ENCODE measurements around the gene TET3. TPM values are rescaled to one million over a fixed set of nuclear protein-coding genes. Genes with fewer than 3 reads are reported as not detected.
A peak's percentile ranks its signal among the peaks of the same experiment; 100 is the strongest.

The TET3 gene
- total and polyA plus RNA-seq, 9 of the 15 experiments (the other 6 are each of a cell fraction or from before 2014, with no cell fraction given) = 0.35 to 16.3 (median 5.5) TPM

GRCh38 chr2:73987109-73987947 lies 2.6 kb downstream of the TET3 start:
- H3K27ac ChIP-seq (ENCODE audit: extremely low read depth, low read depth, low read length) = no peak overlapping the region; the same call in 2 of the 3 replicates
- peaks cover 24% of the 10 kb centered on the region; the same call in 1 of the 2 replicates for H4K20me1 ChIP-seq (replicated peaks; ENCODE audit: control insufficient read depth, insufficient read depth, low read length)
- H3K79me2 ChIP-seq (ENCODE audit: control insufficient read depth, insufficient read depth, low read length) = peaks cover 67% of the 10 kb centered on the region
- CTCF ChIA-PET (ENCODE audit: low intra/inter-chr PET ratio) = interaction anchor here (0.7 to 1.1 kb wide), 6 partner anchors 11 to 166 kb away, joined by 3 to 4 read pairs (median 4); no protein-coding TSS in a partner anchor
- no peaks in the 10 kb centered on the region for H3K9me3 ChIP-seq (replicated peaks; ENCODE audit: control insufficient read depth, insufficient read depth, low read depth, low read length)
- BruUV-seq (replicated peaks) = no TSS peak
- DNase-seq (ENCODE audit: extremely low read depth in 1 of 4, low spot score in 3 of 4) = peak in 2 of 4 experiments; percentile 67 to 78
- H3K27me3 ChIP-seq (ENCODE audit: control insufficient read depth in 2 of 2, insufficient read depth in 2 of 2, low read length in 2 of 2) = no peaks in the 10 kb centered on the region
- intact Hi-C loops (cut with micrococcal nuclease) (loop anchor here (1.0 to 10.0 kb wide), 3 partner anchors 66 to 163 kb away; partner anchors contain the start of gene STAMBP), in situ Hi-C loops (cut with MboI) (no loop called here)
- peaks cover 48 to 49% of the 10 kb centered on the region in 2 experiments for H3K4me1 ChIP-seq (replicated peaks in 1 of 2; ENCODE audit: control insufficient read depth in 2 of 2, insufficient read depth in 2 of 2, low read length in 2 of 2)
- no peak for FAIRE-seq
- H3K4me2 ChIP-seq (ENCODE audit: insufficient read depth, low read length) = peak overlapping the region; percentile 79
- peaks cover 44% of the 10 kb centered on the region for H3K36me3 ChIP-seq (ENCODE audit: control insufficient read depth, insufficient read depth, low read length)
- peak overlapping the region; percentile 38 for H3K4me3 ChIP-seq
- H3K9ac ChIP-seq (ENCODE audit: insufficient read depth in 1 of 2, low read depth in 2 of 2, low read length in 2 of 2) = peak overlapping the region; percentile 64 to 95
- POLR2A ChIA-PET = interaction anchor here (0.7 to 4.9 kb wide), 15 partner anchors 10 to 191 kb away, joined by 3 to 23 read pairs (median 4); partner anchors contain the start of genes DGUOK and MOB1A
- H2AFZ ChIP-seq (ENCODE audit: low read depth, low read length) = peak overlapping the region; percentile 43
- peak; percentile 84 for ATAC-seq
- H3K9me1 ChIP-seq (ENCODE audit: control insufficient read depth, insufficient read depth, low read length) = peaks cover 6% of the 10 kb centered on the region
- 8% methylated on average over 24 of the region's 24 CpGs for WGBS (ENCODE audit: insufficient coverage, low coverage, missing lambda C conversion rate)
- peak; percentile 87 for TF ChIP-seq ARID2 (IDR thresholded peaks at IDR 0.05)
- TF ChIP-seq SMC3 (conservative IDR thresholded peaks at IDR 0.05; ENCODE audit: insufficient read depth, low read depth, low read length) = 0 out of 2 replicates have a peak, but pooled peaks have one; percentile 34
- no peak for TF ChIP-seq HMG20A (CRISPR knock-in tag; conservative IDR thresholded peaks at IDR 0.05)
- TF ChIP-seq ZNF263 (CRISPR knock-in tag; IDR thresholded peaks at IDR 0.05; ENCODE audit: borderline replicate concordance) = 0 out of 2 replicates have a peak, but pooled peaks have one; percentile 4
- TF ChIP-seq SMARCA4 (IDR thresholded peaks at IDR 0.05) = no peak
- no peak for TF ChIP-seq ETV1 (tag; conservative IDR thresholded peaks at IDR 0.05; ENCODE audit: low read depth)
- TF ChIP-seq PKNOX1 (IDR thresholded peaks at IDR 0.05) = peak; percentile 45
- no peak for TF ChIP-seq SREBF2 (CRISPR knock-in tag; IDR thresholded peaks at IDR 0.05)
- no peak for TF ChIP-seq NFIX (CRISPR knock-in tag; IDR thresholded peaks at IDR 0.05; ENCODE audit: low read depth)
- peak; percentile 26; the same call in 1 of the 2 replicates for TF ChIP-seq ZBTB7A (IDR thresholded peaks at IDR 0.05; ENCODE audit: borderline replicate concordance, control insufficient read depth, low read depth, low read length)
- TF ChIP-seq ASH1L (IDR thresholded peaks at IDR 0.05; ENCODE audit: borderline replicate concordance, low read depth, partially characterized antibody) = no peak
- no peak for TF ChIP-seq ZNF347 (CRISPR knock-in tag; IDR thresholded peaks at IDR 0.05; ENCODE audit: low read depth)
- no peak for TF ChIP-seq POLR2H (tag; IDR thresholded peaks at IDR 0.05; ENCODE audit: low read depth)
- 0 out of 2 replicates have a peak, but pooled peaks have one; percentile 18 for TF ChIP-seq L3MBTL2 (IDR thresholded peaks at IDR 0.05)
- no peak for TF ChIP-seq VEZF1 (CRISPR knock-in tag; IDR thresholded peaks at IDR 0.05)
- no peak for TF ChIP-seq ARID3B (CRISPR knock-in tag; IDR thresholded peaks at IDR 0.05; ENCODE audit: borderline replicate concordance)
- no peak for TF ChIP-seq ZNF583 (CRISPR knock-in tag; IDR thresholded peaks at IDR 0.05)
- TF ChIP-seq RB1 (IDR thresholded peaks at IDR 0.05; ENCODE audit: low read depth) = 0 out of 2 replicates have a peak, but pooled peaks have one; percentile 67

Measured in K562 (cell line).